Neural cell (in vitro differentiated cells): ENCODE results near the gene SLAMF1.

Source experiments
- CTCF ChIP-seq: fragments of 450-650 bp; IDR thresholded peaks from 2 replicates; pipeline ENCODE4 v1.5.1; 2014; ENCODE audit warnings: antibody characterized with exemption, mild to moderate bottlenecking, moderate library complexity; ENCODE audit not compliant: poor library complexity, severe bottlenecking
- EP300 ChIP-seq: fragments of 450-650 bp; conservative IDR thresholded peaks from 2 replicates; pipeline ENCODE4 v1.6.1; 2014; ENCODE audit warnings: antibody characterized with exemption, mild to moderate bottlenecking, moderate library complexity; ENCODE audit not compliant: poor library complexity, severe bottlenecking
- EZH2 ChIP-seq: fragments of 200-600, 300-800 bp; shearing (Covaris generic), sonication (generic); IDR thresholded peaks from 2 replicates; pipeline ENCODE4 v1.6.1; 2014; ENCODE audit warnings: antibody characterized with exemption, low read length, borderline replicate concordance, mild to moderate bottlenecking; ENCODE audit not compliant: insufficient read depth, poor library complexity, severe bottlenecking
- MXI1 ChIP-seq: fragments of 450-650 bp; conservative IDR thresholded peaks from 2 replicates; pipeline ENCODE4 v1.6.1; 2014; ENCODE audit warnings: antibody characterized with exemption, mild to moderate bottlenecking; ENCODE audit not compliant: poor library complexity, severe bottlenecking
- POLR2AphosphoS5 ChIP-seq: IDR thresholded peaks from 2 replicates; pipeline ENCODE4 v1.6.1; 2012
- RAD21 ChIP-seq: fragments of 450-650 bp; conservative IDR thresholded peaks from 2 replicates; pipeline ENCODE4 v1.6.1; 2014; ENCODE audit warnings: antibody characterized with exemption, mild to moderate bottlenecking, moderate library complexity
- REST ChIP-seq: IDR thresholded peaks from 2 replicates; pipeline ENCODE4 v1.6.1; 2012; ENCODE audit warnings: borderline replicate concordance
- SMC3 ChIP-seq: fragments of 450-650 bp; conservative IDR thresholded peaks from 2 replicates; pipeline ENCODE4 v1.6.1; 2014; ENCODE audit warnings: antibody characterized with exemption, mild to moderate bottlenecking, moderate library complexity; ENCODE audit not compliant: poor library complexity
- TAF1 ChIP-seq: IDR thresholded peaks from 2 replicates; pipeline ENCODE4 v1.6.1; 2012; ENCODE audit warnings: low read depth

- TF ChIP-seq SMC3 (no peak), TAF1 (no peak), EP300 (no peak), REST (no peak), POLR2AphosphoS5 (no peak), CTCF (no peak), MXI1 (no peak), EZH2 (no peak), RAD21 (no peak)
Measured at GRCh38 chr1:160597705-160598104, 49.1 kb downstream of the SLAMF1 start.
